ENCODE measurements around the gene C17orf78. TPM values are rescaled to one million over a fixed set of nuclear protein-coding genes. Genes with fewer than 3 reads are reported as not detected.
"Not testable (repeated sequence)": the region's sequence is repeated elsewhere in the genome, so short reads cannot be mapped to it uniquely, and the experiment has no call there.

The C17orf78 gene
- total RNA-seq, 2 experiments from 2014 or later, result not detected

- H3K4me3 Mint-ChIP-seq, result no peak overlapping the region
- ATAC-seq (no peak), DNase-seq (no peak)
- ChIA-PET CTCF (interaction anchor here (0.6 to 1.9 kb wide), 6 partner anchors 9 to 176 kb away, joined by 3 to 6 read pairs (median 4); partner anchors contain the start of gene C17orf78), POLR2A (no interaction called here)
- no peaks in the 10 kb centered on the region for H3K9me3 Mint-ChIP-seq (ENCODE audit: low read depth)
- H3K36me3 Mint-ChIP-seq (ENCODE audit: low read depth), result no peaks in the 10 kb centered on the region
- H3K27ac Mint-ChIP-seq, result no peak overlapping the region
- H3K27me3 Mint-ChIP-seq, result no peaks in the 10 kb centered on the region
- peaks cover 3% of the 10 kb centered on the region for H3K4me1 Mint-ChIP-seq
- intact Hi-C loops (cut with DNase I, micrococcal nuclease), result no loop called here
Measured at GRCh38 chr17:37386462-37386861, 10.7 kb downstream of the C17orf78 start.

DNA sequence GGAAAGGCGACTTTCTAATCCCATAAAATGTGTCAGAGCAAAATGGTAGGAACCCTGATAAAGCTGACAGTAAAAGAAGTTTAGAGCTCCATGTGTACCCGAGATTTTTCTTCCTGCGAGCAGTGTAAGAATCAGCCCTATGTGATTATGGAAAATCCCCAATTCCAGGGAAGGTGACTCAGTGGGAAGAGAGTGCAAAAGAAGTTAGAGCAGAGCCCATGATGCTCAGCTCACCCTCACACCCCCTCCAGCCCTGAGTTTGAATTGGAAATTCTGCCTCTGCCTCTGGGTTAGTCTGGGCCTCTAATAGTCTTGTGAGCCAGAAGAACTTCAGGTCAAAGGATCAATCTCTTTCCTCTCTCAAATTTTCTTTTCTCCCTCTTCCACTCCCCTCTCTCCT is 12.5 kb downstream of the C17orf78 start:
- Mint-ChIP-seq H3K27ac (no peak overlapping the region), H3K4me3 (no peak overlapping the region), H3K9me3 (ENCODE audit: low read depth) (no peaks in the 10 kb centered on the region), H3K4me1 (peaks cover 19% of the 10 kb centered on the region), H3K36me3 (ENCODE audit: low read depth) (no peaks in the 10 kb centered on the region), H3K27me3 (no peaks in the 10 kb centered on the region)
- ChIA-PET POLR2A (no interaction called here), CTCF (interaction anchor here (0.9 to 2.0 kb wide), 4 partner anchors 9 to 16 kb away, joined by 3 to 7 read pairs (median 4); no protein-coding TSS in a partner anchor)
- intact Hi-C loops (cut with DNase I, micrococcal nuclease), result no loop called here
- no peak for DNase-seq
- ATAC-seq, result no peak

DNA sequence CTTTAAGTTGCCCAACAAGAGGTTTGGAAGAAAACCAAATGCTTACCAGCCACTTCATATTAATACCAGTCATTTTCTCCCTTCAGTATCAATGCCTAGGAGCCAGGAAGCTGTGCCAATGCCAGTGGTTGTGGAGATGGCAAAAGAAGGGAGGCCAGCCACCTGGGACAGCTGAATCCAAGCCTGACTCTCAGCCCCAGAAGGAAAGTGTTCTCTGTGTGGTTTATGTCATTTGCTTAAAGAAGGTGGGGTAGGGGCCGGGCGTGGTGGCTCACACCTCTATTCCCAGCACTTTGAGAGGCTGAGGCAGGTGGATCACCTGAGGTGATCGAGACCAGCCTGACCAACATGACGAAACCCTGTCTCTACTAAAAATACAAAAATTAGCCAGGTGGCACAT is 13.4 kb downstream of the C17orf78 start:
- Mint-ChIP-seq H3K9me3 (ENCODE audit: low read depth) (no peaks in the 10 kb centered on the region), H3K27me3 (no peaks in the 10 kb centered on the region), H3K36me3 (ENCODE audit: low read depth) (no peaks in the 10 kb centered on the region), H3K27ac (no peak overlapping the region), H3K4me3 (no peak overlapping the region), H3K4me1 (peaks cover 21% of the 10 kb centered on the region)
- intact Hi-C loops (cut with DNase I, micrococcal nuclease), result no loop called here
- ChIA-PET CTCF (interaction anchor here (2.0 kb wide), 1 partner anchor 15 kb away, joined by 7 read pairs; no protein-coding TSS in a partner anchor), POLR2A (no interaction called here)
- ATAC-seq (no peak), DNase-seq (no peak)

- no peaks in the 10 kb centered on the region for H3K9me3 Mint-ChIP-seq (ENCODE audit: low read depth)
- H3K4me1 Mint-ChIP-seq, result peaks cover 21% of the 10 kb centered on the region
- H3K4me3 Mint-ChIP-seq, result no peak overlapping the region
- H3K36me3 Mint-ChIP-seq (ENCODE audit: low read depth), result no peaks in the 10 kb centered on the region
- POLR2A ChIA-PET, result no interaction called here
- no peak overlapping the region for H3K27ac Mint-ChIP-seq
- ATAC-seq (no peak), DNase-seq (no peak)
- intact Hi-C loops (cut with DNase I, micrococcal nuclease), result no loop called here
- no peaks in the 10 kb centered on the region for H3K27me3 Mint-ChIP-seq
- CTCF ChIA-PET, result interaction anchor here (0.6 to 2.5 kb wide), 6 partner anchors 14 to 1422 kb away, joined by 3 to 18 read pairs (median 3); no protein-coding TSS in a partner anchor
Measured at GRCh38 chr17:37391146-37391545, 15.4 kb downstream of the C17orf78 start.

DNA sequence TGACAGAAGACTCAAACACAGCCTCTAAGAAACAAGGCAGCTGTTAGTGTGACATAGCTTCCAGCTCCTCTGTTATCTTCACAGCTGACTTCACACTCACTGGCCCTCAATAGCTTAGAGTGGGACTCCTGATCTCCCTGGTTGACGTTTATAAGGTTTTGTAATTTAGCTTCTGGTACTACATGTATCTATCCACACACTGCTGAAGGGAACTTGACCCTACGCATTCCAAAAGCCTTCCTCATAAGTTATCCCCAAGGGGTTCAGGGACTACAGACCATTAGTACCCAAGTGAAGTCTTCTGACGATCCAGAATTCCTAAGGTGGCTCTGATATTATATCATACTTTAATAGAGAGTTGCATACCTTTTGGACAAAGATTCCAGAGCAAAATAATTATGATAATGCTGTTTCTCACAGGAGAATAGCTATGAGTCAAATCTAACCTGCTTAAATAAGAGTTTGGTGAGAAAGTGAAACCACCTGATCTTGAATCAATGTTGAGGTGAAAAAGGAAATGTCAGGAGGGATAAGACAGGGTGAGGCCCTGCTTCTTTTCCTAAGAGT is 16.3 kb downstream of the C17orf78 start:
- Mint-ChIP-seq H3K4me3 (no peak overlapping the region), H3K27ac (no peak overlapping the region), H3K27me3 (no peaks in the 10 kb centered on the region), H3K4me1 (peaks cover 21% of the 10 kb centered on the region), H3K36me3 (ENCODE audit: low read depth) (no peaks in the 10 kb centered on the region), H3K9me3 (ENCODE audit: low read depth) (no peaks in the 10 kb centered on the region)
- CTCF ChIA-PET, result interaction anchor here (1.5 to 2.5 kb wide), 3 partner anchors 14 to 19 kb away, joined by 3 to 18 read pairs (median 5); no protein-coding TSS in a partner anchor
- POLR2A ChIA-PET, result interaction anchor here (0.6 to 1.0 kb wide), 2 partner anchors 15 to 326 kb away, joined by 3 read pairs; no protein-coding TSS in a partner anchor
- no peak for DNase-seq
- intact Hi-C loops (cut with DNase I, micrococcal nuclease), result no loop called here
- peak; percentile 87 for ATAC-seq

- ChIA-PET POLR2A (no interaction called here), CTCF (no interaction called here)
- H3K36me3 Mint-ChIP-seq (ENCODE audit: low read depth), result no peaks in the 10 kb centered on the region
- intact Hi-C loops (cut with DNase I, micrococcal nuclease), result no loop called here
- no peak overlapping the region for H3K4me3 Mint-ChIP-seq
- ATAC-seq (no peak), DNase-seq (no peak)
- H3K27me3 Mint-ChIP-seq, result no peaks in the 10 kb centered on the region
- H3K27ac Mint-ChIP-seq, result no peak overlapping the region
- H3K9me3 Mint-ChIP-seq (ENCODE audit: low read depth), result no peaks in the 10 kb centered on the region
- peaks cover 24% of the 10 kb centered on the region for H3K4me1 Mint-ChIP-seq
Measured at GRCh38 chr17:37393352-37393751, 17.6 kb downstream of the C17orf78 start.

DNA sequence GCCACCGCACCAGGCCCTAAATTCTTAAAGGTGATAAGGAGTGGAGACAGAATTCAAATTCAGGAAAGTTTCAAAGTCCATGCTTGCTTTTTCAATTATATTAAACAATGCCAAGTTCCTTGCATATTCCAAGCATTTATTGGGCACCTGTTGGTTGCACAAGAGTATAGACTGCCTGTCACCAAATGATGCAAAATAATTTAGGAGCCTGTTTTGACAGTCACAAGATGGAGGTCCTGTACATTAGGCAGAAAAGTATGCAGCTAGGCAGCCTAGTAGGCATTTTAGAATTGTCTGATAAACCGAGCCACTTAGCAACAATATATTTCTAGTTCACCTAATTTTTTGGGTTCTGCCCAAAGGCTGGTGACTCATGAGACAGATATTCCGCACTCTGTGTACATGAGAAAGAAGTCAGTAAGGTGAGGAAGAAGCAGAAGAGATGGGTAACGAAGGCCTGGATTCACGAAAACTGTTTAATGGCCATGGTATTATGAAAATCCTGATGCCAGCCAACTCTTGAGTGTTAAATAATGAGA is 23.5 kb downstream of the C17orf78 start:
- DNase-seq, result no peak
- Mint-ChIP-seq H3K36me3 (ENCODE audit: low read depth) (peaks cover 2% of the 10 kb centered on the region), H3K27me3 (no peaks in the 10 kb centered on the region), H3K9me3 (ENCODE audit: low read depth) (no peaks in the 10 kb centered on the region), H3K4me3 (no peak overlapping the region), H3K27ac (no peak overlapping the region), H3K4me1 (peaks cover 25% of the 10 kb centered on the region)
- intact Hi-C loops (cut with DNase I, micrococcal nuclease), result no loop called here
- CTCF ChIA-PET, result interaction anchor here (1.7 kb wide), 1 partner anchor 25 kb away, joined by 6 read pairs; no protein-coding TSS in a partner anchor
- no peak for ATAC-seq
- POLR2A ChIA-PET, result no interaction called here

GRCh38 chr17:37400505-37400904 is 24.7 kb downstream of the C17orf78 start:
- CTCF ChIA-PET, result interaction anchor here (1.2 to 1.7 kb wide), 2 partner anchors 26 to 30 kb away, joined by 3 to 6 read pairs; no protein-coding TSS in a partner anchor
- POLR2A ChIA-PET, result no interaction called here
- no peaks in the 10 kb centered on the region for H3K27me3 Mint-ChIP-seq
- H3K27ac Mint-ChIP-seq, result no peak overlapping the region
- DNase-seq (no peak), ATAC-seq (no peak)
- peaks cover 35% of the 10 kb centered on the region for H3K4me1 Mint-ChIP-seq
- peaks cover 11% of the 10 kb centered on the region for H3K36me3 Mint-ChIP-seq (ENCODE audit: low read depth)
- H3K9me3 Mint-ChIP-seq (ENCODE audit: low read depth), result no peaks in the 10 kb centered on the region
- no peak overlapping the region for H3K4me3 Mint-ChIP-seq
- intact Hi-C loops (cut with DNase I, micrococcal nuclease), result loop anchor here in 1 of 2 experiments (5.0 kb wide), 1 partner anchor 58 kb away; no protein-coding TSS in a partner anchor

GRCh38 chr17:37405522-37405921 is 29.7 kb downstream of the C17orf78 start:
- H3K4me1 Mint-ChIP-seq, result peaks cover 43% of the 10 kb centered on the region
- POLR2A ChIA-PET, result interaction anchor here (1.1 kb wide), 1 partner anchor 85 kb away, joined by 3 read pairs; no protein-coding TSS in a partner anchor
- H3K27ac Mint-ChIP-seq, result peak overlapping the region; percentile 98

DNA sequence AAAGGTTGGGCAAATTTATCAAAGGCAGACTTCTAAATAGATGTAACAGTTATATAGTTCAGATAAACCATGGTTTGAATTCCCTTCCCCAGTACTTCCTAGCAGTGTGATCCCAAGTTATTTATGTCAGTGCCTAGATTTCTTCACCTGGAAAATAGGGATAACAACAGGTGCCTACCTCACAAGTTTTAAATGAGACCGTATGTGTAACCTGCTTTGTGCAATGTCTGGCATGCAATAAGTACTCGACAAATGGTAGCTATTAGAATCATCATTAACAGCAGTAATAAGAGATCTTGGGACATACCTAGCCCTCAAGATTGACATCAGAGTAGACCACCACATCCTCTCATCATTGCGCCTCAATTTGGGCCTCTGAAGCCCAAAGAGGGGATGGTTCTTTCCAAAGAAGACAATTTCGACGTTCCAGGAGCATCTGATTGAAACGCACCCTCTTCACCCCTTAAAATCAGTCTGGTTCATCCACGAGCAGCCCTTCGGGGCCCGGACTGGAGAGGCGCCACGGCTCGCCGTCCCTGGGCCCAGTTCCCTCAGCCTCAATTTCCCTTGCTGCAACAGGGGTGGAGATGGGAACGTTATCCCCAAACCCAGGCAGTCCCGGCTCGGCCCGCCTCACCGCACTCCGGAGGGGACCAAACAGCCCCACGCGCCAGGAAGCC is 30.3 kb downstream of the C17orf78 start:
- H3K9me3 Mint-ChIP-seq (ENCODE audit: low read depth), result no peaks in the 10 kb centered on the region
- H3K27me3 Mint-ChIP-seq, result no peaks in the 10 kb centered on the region
- no peak for DNase-seq
- intact Hi-C loops (cut with DNase I, micrococcal nuclease), result loop anchor here (2.0 to 5.0 kb wide), 6 partner anchors 47 to 1296 kb away; partner anchors contain the start of genes AATF (in 1 of the 2), GGNBP2 (in 1 of the 2) and SYNRG (in 1 of the 2)
- peaks cover 45% of the 10 kb centered on the region for H3K4me1 Mint-ChIP-seq
- H3K27ac Mint-ChIP-seq, result peak overlapping the region; percentile 98
- H3K4me3 Mint-ChIP-seq, result peak overlapping the region; percentile 99
- CTCF ChIA-PET, result no interaction called here
- POLR2A ChIA-PET, result interaction anchor here (1.1 kb wide), 1 partner anchor 85 kb away, joined by 3 read pairs; no protein-coding TSS in a partner anchor
- peaks cover 40% of the 10 kb centered on the region for H3K36me3 Mint-ChIP-seq (ENCODE audit: low read depth)
- ATAC-seq, result peak; percentile 25

More at GRCh38 chr17:37405522-37405921, 29.7 kb downstream of the C17orf78 start:
- not testable (repeated sequence) for H3K27me3 Mint-ChIP-seq; DNase-seq; ATAC-seq; H3K9me3 Mint-ChIP-seq (ENCODE audit: low read depth)
- intact Hi-C loops (cut with DNase I, micrococcal nuclease), result loop anchor here (5.0 kb wide), 2 partner anchors 202 to 1297 kb away; partner anchors contain the start of gene SYNRG (in 1 of the 2)
- CTCF ChIA-PET, result interaction anchor here (1.3 kb wide), 1 partner anchor 23 kb away, joined by 3 read pairs; no protein-coding TSS in a partner anchor
- Mint-ChIP-seq H3K4me3 (peak overlapping the region; percentile 99), H3K36me3 (ENCODE audit: low read depth) (peaks cover 35% of the 10 kb centered on the region)

Measured in activated CD4-positive, alpha-beta T cell treated with anti-CD3 and anti-CD28 coated beads for 36 hours (primary cell).